ENCODE measurements around the gene DBNL.
"Not testable (repeated sequence)": the region's sequence is repeated elsewhere in the genome, so short reads cannot be mapped to it uniquely, and the experiment has no call there.

Gene DBNL
- total RNA-seq, result 229 to 341 (median 255) reads per million in 3 experiments

DNA sequence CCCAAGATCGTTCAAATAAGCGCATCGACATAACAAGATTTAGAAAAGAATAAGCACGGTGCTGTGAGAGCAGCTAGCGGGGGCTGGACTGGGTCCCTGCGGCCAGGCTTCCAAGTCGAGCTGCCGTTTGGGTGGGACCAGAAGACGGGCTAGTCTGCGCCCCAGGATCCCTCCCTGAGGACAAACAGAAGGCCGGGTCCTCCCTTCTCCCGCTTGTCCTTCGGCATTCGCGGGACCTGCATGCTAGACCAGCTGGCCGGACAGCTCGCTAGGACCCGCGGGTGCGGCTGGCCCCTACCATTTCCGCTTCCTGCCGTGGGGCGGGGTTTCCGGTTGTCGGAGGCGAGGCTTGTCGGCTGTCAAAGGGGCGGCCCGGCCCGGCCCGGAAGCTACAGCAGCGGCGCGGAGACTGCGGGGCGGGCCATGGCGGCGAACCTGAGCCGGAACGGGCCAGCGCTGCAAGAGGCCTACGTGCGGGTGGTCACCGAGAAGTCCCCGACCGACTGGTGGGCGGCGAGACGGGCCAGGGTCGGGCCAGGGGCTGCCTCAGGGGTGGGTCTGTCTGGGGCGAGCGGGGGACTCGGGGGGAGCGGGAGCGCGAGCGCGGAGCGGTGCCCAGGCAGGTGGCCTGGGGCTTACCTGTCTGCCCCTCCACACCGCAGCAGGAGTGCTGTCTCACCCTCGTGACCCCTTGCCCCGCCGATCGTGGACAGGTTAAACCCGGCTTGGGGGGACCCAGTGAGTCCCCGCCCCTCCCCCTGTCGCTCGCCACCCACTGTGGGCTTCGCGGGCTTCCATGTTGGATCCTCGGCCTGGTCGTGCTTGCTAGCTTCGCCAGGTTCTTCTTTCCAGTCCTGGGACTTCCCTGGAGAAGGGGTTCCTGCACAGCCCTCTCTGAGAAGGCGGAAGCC lies at the start of gene DBNL:
Gene DBNL (plus strand): TSS at position 388 of the 911 bp plus-strand sequence. CDS start 36 bp downstream, at position 424.
- peak; percentile 82 for DNase-seq

DNA sequence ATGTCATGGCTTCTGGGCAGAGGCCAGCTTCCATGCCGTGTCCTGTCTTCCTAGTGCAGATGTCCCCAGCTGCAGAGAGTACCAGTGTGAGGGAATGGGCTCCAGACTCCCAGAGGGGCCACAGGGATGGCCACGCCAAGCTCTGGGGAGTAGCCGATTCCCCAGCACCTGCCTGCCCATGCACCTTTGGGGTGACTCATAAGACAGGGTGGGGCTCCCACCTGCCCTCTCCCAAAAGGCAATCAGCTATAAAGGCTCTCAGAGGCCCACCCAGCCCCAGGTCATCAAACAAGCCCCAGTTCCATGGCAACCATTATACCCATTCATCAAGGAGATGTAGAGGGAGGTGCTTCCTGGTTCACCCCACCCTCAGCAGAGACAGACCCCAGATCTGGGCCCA lies 47.0 kb upstream of the DBNL start, which contains the start of gene SPDYE1:
Gene SPDYE1 (plus strand): TSS at position 366 of the 400 bp plus-strand sequence. CDS start 2,053 bp downstream, outside the sequence.
- DNase-seq, result not testable (repeated sequence)

DNA sequence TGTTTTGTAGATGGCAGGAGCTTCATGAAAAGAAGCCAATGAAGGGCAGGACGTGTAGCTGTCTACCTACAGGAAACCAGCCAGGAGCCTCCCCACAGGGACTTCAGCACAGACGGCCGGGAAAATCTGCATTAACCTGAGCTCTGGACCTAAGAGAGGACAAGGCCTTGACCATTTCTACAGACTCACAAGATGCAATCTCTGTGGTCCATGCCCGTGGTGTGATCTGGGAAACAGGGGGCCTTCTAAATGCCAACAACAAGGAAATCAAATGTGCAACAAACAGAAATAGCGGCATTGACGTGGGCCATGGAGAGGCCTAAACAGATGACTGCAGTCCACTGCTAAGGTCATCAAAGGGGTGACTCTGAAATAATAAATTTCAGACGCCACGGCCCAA lies 32.4 kb upstream of the DBNL start:
- not testable (repeated sequence) for DNase-seq

DNA sequence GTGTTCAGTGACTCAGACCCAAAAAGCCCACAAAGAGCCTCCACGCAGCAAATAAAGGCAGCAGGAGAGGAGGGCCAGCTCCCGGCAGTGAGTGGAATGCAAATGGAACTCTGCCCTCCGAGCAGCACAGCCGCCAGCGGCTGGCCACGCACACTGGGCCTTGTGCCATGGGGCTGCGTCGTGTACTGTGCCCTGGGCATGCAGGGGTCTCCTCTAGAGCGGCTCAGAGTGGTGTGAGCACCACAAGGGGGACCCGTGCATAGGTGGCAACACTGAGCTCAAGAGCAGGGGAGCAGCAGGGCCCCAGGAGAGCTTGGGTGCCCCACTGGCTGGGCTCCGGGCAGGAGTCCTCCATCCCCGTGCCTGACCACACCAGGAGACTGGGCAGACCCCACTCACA lies 29.4 kb upstream of the DBNL start:
- not testable (repeated sequence) for DNase-seq

DNA sequence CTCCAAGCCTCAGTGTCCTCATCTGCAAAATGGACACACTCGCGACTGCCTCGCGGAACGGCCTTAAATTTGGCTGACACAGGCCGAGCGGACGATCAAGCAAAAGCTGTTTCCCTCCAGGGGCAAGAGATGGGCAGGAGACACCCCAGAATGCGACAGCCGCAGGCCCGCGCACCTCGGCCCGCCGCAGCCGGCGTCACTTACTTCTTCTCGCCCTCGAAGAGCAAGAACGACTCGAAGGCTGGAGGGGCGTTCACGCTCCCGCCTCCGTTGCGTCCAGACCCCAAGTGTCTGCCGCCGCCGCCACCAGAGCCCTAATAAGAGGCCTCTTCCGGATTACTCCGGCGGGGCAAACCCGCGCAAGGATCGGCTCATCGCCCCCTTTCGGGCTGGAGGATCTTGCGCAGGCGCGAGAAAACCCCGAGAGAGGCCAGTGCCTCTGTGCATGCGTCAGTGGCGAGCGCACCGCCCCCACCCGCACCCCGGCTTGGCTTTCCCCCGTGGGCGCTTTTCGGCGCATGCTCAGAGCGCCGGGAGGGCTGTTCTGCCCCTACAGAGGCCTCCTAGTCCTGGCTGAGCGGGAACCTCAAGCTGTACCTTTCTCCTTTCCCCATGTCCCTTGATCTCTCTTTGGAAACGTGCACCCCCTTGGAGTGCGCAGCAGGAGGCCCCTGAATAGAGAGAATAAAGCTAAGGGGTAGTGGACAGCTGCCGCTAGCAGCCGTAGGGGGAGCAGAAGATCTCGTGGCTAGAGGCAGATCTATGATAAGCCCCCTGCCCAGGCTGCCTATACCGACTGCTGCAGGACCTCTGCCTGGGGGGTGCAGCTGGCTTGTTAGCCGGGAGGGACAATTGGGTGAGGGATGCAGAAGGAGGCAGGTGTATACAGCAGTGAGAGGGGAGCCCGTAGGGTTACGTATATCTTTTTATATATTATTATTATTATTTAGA lies 25.4 kb upstream of the DBNL start:
- peak; percentile 99 for DNase-seq

DNA sequence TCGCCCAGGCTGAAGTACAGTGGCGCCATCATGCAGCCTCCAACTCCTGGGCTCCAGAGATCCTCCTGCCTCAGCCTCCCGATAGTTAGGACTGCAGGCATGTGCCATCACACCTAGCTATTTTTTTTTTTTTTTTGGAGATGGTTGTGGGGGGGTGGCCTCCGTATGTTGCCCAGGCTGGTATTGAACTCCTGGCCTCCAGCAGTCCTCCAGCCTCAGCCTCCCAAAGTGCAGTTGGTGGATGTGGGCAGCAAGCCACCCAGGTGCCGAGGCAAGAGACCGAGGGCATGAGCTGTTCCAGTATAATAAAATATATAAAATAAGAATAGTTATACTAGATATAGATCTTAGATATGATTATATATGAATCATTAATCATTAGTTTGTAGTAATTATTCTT lies 24.7 kb upstream of the DBNL start:
- not testable (repeated sequence) for DNase-seq

DNA sequence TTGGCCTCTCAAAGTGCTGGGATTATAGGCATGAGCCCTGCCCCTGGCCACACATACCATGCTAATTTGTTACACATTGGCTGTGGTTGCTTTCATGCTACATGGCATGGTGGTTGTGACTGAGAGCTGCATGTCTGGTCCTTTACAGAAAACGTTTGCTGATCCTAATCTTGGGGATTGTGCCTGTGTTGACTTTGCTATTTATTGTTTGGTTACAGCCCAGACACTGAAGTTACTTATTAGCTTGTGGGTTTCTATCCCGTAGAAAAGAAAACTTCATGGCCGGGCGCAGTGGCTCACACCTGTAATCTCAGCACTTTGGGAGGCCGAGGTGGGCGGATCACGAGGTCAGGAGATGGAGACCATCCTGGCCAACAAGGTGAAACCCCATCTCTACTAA lies 22.4 kb upstream of the DBNL start:
- not testable (repeated sequence) for DNase-seq

DNA sequence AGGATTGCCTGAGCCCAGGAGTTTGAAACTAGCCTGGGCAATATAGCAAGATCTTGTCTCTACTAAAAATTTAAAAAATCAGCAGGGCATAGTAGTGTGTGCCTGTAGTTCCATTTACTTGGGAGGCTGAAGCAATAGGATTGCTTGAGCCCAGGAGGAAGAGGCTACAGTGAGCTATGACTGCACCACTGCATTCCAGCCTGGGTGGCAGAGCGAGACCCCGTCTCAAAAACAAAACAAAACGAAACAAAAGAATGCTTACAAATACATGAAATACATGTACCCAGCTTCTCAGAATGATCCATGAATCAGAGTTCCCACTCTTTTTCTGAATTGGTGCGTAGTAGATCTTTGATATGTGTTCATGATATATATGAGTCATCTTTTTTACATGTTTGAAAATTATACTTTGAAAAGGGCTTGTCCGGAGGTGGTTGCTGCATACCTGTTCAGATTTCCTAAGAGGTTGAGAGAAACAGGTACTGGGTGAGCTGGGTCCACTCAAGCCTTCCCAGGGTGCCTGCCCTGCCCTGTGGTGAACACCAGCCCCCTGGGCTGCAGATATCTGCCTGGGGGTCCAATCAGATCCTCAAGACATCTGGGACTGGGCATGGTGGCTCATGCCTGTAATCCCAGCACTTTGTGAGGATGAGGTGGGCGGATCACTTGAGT lies 21.6 kb upstream of the DBNL start:
- DNase-seq, result not testable (repeated sequence)

DNA sequence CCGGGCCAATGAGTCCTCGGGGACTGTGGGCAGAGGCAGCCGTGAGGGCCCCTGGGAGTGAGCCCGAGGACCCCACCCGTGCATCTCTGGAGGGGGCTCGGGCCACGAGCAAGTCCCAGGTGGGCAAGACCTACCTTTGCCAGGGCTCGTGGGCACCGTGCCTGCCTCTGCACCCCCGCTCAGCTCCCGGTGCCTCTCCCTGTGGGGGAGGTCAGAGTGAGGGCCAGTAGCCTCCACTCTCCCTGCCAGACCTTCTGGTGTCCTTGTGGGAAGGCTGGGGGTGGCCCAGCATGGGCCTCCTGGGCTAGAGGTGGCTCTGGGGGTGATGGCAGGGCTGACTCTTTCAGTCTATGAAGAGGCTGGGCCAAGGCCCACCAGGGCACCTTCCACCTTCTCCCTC lies 15.1 kb upstream of the DBNL start:
- not testable (repeated sequence) for DNase-seq

DNA sequence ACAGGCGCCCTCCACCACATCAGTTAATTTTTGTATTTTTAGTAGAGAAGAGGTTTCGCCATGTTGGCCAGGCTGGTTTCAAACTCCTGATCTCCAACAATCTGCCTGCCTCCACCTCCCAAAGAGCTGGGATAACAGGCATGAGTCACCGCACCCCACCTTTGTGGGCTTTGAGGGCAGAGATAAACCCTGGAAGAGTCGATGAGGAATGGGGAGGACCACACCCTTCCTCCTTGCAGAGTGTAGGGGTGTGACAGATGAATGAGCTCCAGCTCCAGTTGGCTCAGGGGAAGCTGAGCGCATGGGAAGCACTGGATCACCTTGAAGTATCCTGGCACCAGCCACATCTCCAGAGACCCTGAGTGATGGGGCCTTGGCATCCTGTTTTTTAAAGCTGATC lies 14.5 kb upstream of the DBNL start:
- DNase-seq, result not testable (repeated sequence)

DNA sequence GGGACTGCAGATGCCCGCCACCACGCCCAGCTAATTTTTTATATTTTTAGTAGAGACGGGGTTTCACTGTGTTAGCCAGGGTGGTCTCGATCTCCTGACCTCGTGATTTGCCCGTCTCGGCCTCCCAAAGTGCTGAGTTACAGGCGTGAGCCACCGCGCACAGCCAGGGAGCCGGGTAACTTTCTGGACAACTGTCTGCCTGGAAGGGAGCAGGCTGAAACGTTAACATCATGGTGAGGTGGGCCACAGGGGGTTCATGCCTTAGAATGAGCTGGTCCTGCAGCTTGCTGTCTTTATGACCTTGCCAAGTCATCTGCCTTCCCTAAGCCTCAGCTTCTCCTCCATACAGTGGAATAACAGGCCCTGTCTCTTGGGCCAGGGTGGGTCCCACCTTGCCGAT lies 13.2 kb upstream of the DBNL start:
- DNase-seq, result not testable (repeated sequence)

DNA sequence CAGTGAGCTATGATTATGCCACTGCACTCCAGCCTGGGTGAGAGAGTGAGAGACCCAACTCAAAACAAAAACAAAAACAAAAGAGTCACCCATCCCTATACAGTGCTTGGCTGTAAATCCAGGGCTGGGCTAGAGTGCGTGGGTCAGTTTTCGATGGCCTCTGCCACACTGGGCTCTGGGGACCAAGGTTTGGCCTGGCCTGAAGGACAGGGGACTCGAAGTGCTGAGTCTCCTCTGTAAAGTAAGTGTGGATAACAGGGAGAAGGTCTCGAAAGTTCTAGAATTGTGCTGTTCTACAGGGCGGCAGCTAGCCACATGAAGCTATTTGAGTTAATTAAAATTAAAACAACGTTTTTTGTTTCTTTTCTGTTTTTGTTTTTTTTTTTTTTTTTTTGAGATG lies 12.5 kb upstream of the DBNL start:
- not testable (repeated sequence) for DNase-seq

DNA sequence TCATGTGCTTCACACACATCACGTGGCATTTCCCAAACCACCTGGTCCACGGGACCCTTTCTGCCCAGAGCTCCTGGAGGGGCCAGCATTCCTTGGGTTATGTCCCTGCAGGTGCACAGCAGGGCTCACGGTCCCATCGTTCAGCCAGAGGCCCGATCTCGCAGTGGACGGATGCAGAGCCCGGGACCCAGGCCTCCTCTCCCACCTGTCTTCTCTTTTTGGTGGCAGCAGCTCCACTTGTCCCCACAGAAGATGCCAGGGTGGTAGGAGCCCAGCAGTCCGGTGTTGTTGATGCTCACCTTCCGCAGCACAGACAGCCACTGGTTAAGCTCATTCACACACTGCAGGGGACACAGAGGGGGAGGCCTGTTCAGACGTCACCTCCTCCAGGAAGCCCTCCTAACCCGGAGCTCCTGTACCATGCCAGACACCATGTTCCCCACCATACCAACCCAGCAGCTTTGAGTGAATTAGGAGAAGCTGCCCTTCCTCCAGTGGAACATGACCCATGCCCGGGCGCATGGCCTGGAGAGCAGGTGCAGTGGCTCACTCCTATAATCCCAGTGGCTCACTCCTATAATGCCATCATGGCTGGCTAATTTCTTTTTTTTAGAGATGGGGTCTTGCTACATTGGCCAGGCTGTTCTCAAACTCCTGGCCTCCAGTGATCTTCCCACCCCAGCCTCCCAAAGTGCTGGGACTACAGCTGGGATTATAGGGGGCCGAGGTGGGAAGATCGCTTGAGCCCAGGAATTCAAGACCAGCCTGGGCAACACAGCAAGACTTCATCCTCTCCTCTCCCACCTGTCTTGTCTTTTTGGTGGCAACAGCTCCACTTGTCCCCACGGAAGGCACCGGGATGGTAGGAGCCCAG lies 10.3 kb upstream of the DBNL start:
- not testable (repeated sequence) for DNase-seq

DNA sequence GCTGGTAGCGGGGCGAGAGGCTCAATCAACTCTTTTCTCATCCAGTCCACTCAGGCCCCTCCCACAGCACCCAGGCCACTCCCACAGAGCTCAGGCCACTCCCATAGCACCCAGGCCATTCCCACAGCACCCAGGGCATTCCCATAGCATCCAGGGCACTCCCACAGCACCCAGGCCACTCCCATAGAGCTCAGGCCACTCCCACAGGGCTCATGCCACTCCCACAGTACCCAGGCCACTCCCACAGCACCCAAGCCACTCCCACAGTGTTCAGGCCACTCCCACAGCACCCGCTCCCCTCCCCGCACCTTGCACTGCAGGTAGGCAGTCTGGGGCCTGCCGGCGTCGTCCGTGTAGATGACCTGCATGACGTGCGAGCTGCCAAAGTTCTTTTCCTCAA lies 8.1 kb upstream of the DBNL start:
- peak; percentile 27 for DNase-seq

DNA sequence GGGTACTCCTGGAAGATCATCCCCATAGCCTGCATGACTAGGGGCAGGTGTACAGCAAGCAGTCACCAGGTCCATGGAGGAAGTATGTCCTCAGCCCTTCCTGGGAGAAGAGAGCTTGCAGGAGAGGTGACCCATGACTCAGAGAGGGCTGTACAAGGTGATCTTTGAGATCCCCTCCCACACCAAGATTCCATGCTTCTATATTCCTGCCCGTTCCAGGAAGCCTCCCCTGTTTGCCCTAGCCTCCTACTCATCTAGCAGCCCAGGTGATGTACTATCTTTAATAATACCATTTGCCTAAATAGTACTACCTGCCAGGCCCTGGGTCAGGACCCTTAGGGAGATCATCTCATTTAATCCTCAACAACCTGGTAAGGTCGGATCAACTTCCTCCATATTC lies 6.6 kb upstream of the DBNL start:
- not testable (repeated sequence) for DNase-seq

DNA sequence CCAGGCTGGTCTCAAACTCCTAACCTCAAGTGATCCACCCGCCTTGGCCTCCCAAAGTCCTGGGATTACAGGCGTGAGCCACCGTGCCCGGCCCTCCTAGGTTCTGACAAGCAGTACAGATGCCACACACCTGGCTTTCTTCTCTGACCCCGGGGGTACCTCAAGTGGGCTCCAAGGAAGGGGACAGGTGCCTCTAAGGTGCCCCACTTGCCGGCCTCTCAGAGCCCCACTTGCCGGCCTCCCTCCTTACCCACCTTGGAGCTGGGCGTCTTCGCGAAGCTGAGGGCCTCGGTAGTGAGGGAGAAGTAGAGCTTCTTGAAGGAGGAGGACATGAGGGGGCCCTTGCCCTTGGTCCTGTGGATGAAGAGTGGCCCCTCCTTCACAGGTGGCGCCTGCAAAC lies 5.9 kb upstream of the DBNL start:
- not testable (repeated sequence) for DNase-seq

DNA sequence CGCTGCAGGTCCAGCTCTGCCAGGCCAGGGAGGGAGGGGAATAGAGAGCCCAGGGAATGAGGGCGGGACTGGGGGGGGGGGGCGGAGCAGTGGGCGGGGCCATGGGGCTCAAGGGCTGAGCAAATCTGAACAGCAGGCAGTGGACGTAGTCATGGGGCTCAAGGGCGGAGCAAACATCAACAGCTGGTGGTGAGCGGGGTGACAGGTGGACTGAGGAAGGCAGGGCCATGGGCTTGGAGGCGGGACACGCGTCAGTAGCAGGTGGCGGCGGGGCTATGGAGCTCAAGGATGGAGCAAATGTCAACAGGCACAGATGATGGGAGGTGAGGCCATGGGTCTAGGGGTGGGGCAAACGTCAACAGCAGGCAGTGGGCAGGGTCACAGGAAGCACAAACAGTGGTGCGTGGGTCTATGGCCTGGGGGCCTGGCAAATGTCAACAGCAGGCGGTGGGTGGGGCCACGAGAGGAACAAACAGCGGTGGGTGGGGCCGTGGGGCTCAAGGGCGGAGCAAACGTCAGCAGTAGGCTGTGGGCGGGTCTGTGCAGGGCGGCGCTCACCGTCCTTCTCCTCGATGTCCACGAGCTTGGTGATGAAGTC lies 5.4 kb upstream of the DBNL start:
- peak; percentile 81 for DNase-seq

DNA sequence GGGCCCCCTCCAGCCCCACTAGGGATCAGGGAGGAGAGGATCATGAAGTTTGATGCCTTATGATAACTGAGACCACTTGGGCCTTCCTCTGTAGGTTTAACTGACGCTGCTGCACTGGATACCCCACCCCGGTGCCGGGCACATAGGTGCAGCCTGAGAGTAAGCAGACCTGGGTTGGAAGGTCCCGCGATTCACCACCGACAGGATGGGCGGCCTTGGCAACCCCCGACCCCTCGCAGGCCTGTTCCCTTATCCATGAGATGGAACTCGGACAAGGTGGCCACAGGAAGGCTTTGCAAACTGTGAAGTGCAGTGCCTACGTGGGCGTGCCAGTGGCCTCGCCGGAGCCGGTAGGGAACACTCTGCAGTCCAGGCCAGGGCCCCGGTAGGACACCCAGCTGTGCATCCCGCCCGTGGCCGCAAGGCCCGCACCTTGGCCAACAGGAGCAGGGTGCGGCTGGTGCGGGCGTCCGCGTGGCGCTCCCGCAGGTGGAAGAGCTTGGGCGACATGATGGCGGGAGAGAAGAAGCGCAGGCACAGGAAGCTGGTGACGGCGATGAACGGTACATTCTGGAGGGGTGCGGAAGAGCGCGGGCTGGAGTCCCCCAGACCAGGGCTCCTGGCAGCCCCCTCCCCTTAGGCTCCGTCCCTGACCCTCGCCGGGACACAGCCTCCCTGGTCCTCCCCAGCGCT lies 4.6 kb upstream of the DBNL start:
- DNase-seq, result not testable (repeated sequence)

DNA sequence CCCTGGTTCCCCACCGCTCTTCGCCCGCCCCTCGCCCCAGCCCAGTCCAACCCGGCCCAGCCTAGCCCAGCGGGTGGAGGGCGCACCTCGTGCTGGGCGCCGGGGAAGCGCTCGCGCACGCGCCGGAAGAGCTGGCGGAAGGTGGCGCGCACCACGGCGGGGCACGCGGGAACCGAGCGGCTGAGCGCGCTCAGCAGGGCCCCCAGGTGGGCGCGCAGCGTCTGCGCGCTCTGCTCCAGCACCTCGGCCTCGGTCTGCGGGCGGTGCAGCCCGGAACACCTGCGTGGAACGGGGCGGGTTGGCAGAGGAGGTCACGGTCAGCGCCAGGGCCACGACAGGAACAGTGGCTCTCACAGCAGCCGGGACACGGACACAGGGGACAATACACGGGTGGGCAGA lies 4.0 kb upstream of the DBNL start:
- peak; percentile 72 for DNase-seq

DNA sequence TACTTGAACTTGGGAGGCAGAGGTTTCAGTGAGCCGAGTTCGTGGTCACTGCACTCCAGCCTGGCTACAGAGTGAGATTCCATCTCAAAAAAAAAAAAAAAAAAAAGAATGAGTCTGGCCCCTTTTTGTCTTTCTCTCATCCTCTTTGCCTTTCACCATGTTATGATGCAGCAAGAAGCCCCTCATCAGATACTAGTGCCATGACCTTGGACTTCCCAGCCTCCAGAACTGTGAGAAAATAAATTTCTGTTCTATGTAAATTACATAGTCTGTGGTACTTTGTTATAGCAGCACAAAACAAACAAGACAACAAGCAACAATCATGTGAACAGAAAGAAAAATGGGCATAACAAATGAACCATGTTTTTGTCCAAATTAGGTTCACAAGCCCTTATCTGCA lies 2.3 kb upstream of the DBNL start:
- no peak for DNase-seq
